ENCODE measurements around the gene STIP1. TPM values are rescaled to one million over a fixed set of nuclear protein-coding genes. Genes with fewer than 3 reads are reported as not detected.

The STIP1 gene
- total and polyA plus RNA-seq, 7 donors = 124 to 207 (median 171) TPM

- ATAC-seq (no peak), DNase-seq (no peak)
- Histone ChIP-seq H3K4me3 (no peak overlapping the region), H3K27ac (no peak overlapping the region), H3K36me3 (ENCODE audit: insufficient read depth in 1 of 2, low read depth in 1 of 2) (peaks cover 0 to 36% of the 10 kb centered on the region in 2 donors), H3K4me1 (no peaks in the 10 kb centered on the region), H3K9me3 (no peaks in the 10 kb centered on the region), H3K27me3 (ENCODE audit: insufficient read depth in 3 of 3, low read length in 2 of 3) (no peaks in the 10 kb centered on the region)
- WGBS, 3 donors = 90 to 94% (median 91%) methylated on average over 18 to 24 of the region's 24 CpGs
- intact Hi-C loops (cut with DNase I) = no loop called here
- TF ChIP-seq, protein P1, sequence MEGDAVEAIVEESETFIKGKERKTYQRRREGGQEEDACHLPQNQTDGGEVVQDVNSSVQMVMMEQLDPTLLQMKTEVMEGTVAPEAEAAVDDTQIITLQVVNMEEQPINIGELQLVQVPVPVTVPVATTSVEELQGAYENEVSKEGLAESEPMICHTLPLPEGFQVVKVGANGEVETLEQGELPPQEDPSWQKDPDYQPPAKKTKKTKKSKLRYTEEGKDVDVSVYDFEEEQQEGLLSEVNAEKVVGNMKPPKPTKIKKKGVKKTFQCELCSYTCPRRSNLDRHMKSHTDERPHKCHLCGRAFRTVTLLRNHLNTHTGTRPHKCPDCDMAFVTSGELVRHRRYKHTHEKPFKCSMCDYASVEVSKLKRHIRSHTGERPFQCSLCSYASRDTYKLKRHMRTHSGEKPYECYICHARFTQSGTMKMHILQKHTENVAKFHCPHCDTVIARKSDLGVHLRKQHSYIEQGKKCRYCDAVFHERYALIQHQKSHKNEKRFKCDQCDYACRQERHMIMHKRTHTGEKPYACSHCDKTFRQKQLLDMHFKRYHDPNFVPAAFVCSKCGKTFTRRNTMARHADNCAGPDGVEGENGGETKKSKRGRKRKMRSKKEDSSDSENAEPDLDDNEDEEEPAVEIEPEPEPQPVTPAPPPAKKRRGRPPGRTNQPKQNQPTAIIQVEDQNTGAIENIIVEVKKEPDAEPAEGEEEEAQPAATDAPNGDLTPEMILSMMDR (IDR thresholded peaks at IDR 0.05) = no peak
Observed at GRCh38 chr11:64210301-64211020, 24.5 kb downstream of the STIP1 start.

DNA sequence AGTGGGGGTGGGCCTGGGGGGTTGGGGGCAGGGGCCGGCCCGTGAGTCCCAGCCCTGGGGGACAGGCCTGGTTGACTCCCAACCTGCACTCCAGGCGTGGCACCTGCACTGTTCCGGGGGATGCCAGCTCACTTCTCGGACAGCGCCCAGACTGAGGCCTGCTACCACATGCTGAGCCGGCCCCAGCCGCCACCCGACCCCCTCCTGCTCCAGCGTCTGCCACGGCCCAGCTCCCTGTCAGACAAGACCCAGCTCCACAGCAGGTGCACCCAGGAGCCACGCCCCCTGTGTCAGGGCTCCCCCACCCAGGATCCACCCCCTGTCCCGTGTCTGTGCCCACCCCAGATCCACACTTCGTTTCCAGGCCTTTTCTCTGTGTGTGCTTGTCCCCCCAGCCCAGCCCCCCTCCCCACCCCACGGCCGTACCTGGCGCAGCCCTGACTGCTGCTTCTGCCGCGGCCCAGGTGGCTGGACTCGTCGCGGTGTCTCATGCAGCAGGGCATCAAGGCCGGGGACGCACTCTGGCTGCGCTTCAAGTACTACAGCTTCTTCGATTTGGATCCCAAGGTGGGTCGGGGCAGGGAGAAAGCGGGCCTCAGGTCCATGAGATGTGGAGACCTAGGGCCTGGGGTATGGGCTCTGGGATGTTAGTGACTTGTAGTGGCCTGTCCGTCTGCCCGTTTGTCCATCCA is 25.4 kb downstream of the STIP1 start:
- H3K4me3 ChIP-seq = no peak overlapping the region
- H3K27ac ChIP-seq = no peak overlapping the region
- H3K4me1 ChIP-seq = no peaks in the 10 kb centered on the region
- DNase-seq = no peak
- no peaks in the 10 kb centered on the region for H3K9me3 ChIP-seq
- no peak for ATAC-seq
- H3K36me3 ChIP-seq (ENCODE audit: insufficient read depth in 1 of 2, low read depth in 1 of 2) = peaks cover 0 to 31% of the 10 kb centered on the region in 2 donors
- 84 to 91% (median 87%) methylated on average over 27 to 30 of the region's 30 CpGs for WGBS, 3 donors
- intact Hi-C loops (cut with DNase I) = no loop called here
- TF ChIP-seq, protein P1 (IDR thresholded peaks at IDR 0.05) = no peak
- no peaks in the 10 kb centered on the region for H3K27me3 ChIP-seq (ENCODE audit: insufficient read depth in 3 of 3, low read length in 2 of 3)

DNA sequence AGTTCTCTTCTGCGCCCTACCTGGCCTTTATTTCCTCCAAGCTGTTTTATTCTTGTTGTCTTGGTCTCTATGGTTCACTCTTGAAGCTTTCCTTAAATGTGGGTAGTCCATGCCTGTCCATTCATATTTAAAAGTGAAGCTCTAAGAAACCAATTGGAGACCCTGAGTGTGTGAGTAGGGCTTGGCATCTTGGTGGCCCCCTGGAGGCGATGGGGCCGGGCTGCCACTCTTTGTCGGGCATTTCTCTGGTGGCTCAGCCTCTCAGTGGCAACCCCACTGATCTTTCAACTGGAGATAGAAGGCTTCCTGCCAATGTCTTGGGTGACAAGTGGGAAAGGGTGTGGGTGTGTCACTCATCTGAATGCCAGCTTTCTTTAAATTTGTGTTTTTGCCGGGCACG is 30.9 kb downstream of the STIP1 start:
- intact Hi-C loops (cut with DNase I) = no loop called here
- TF ChIP-seq, protein P1 (IDR thresholded peaks at IDR 0.05) = no peak

GRCh38 chr11:64218628-64219353 is 32.8 kb downstream of the STIP1 start:
- Histone ChIP-seq H3K4me1 (peaks cover 13% of the 10 kb centered on the region), H3K9me3 (no peaks in the 10 kb centered on the region), H3K36me3 (ENCODE audit: insufficient read depth in 1 of 2, low read depth in 1 of 2) (peaks cover 0 to 29% of the 10 kb centered on the region in 2 donors), H3K27ac (no peak overlapping the region), H3K4me3 (no peak overlapping the region), H3K27me3 (ENCODE audit: insufficient read depth in 3 of 3, low read length in 2 of 3) (no peaks in the 10 kb centered on the region)
- intact Hi-C loops (cut with DNase I) = no loop called here
- WGBS, 3 donors = 40 to 65% (median 57%) methylated on average over 9 to 11 of the region's 11 CpGs
- DNase-seq (no peak), ATAC-seq (no peak)
- TF ChIP-seq, protein P1 (IDR thresholded peaks at IDR 0.05) = no peak

More for the DNA sequence above, 30.9 kb downstream of the STIP1 start:
- DNase-seq (no peak), ATAC-seq (no peak)
- Histone ChIP-seq H3K4me1 (no peaks in the 10 kb centered on the region), H3K9me3 (no peaks in the 10 kb centered on the region), H3K36me3 (ENCODE audit: insufficient read depth in 1 of 2, low read depth in 1 of 2) (peaks cover 0 to 32% of the 10 kb centered on the region in 2 donors), H3K4me3 (no peak overlapping the region), H3K27me3 (ENCODE audit: insufficient read depth in 3 of 3, low read length in 2 of 3) (no peaks in the 10 kb centered on the region), H3K27ac (no peak overlapping the region)
- 75 to 84% (median 82%) methylated on average over 6 of the region's 6 CpGs for WGBS, 3 donors

All from psoas muscle (tissue), 8 donors.